GM10266 (cell line): Measurements from ENCODE around the gene RCE1.
"Not testable (repeated sequence)": the region's sequence is repeated elsewhere in the genome, so short reads cannot be mapped to it uniquely, and the experiment has no call there.

ENCODE experiments used
- DNase-seq: peaks from one replicate; pipeline ENCODE4 v3.0.0; 2012; ENCODE audit errors: extremely low spot score
- TF ChIP-seq, protein P1 (sequence below): IDR thresholded peaks from 2 replicates; pipeline ENCODE4 v1.5.1; 2012; ENCODE audit warnings: mild to moderate bottlenecking, low read depth; ENCODE audit not compliant: control insufficient read depth, insufficient read depth; ENCODE audit errors: missing control alignments

Gene RCE1

DNA sequence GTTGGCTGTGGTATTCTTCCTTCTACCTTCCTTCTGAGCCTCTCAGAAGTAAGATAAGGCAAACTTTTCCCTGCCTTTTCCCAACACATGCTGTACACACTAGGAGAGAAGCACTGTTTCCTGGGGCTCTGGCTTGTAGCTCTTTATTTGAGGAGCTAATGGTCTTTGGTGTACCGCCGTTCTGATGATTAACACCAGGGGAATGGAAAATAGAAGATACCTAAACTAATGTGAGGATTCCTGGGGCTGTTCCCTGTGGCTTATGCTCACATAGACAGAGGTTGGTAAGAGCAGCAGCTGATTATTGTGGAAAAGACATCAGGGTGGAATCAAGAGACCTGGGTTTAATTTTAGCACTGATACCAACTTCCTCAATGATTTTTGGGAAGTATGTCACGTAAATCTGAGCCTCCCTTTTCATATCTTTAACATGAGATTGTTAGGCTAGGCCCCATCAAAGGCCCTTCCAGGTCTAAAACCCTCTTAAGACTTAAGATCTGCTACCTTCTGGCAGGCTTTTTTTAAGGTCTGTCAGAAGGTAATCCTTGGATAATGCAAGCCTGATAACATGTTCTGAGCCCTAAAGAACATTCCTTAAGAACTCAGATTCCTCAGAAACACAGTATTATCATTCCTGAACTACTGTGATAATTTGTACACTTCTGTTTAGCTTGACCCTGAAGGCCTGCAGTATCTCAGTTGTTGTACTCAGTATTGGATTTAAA lies 24.8 kb upstream of the RCE1 start:
- TF ChIP-seq, protein P1, sequence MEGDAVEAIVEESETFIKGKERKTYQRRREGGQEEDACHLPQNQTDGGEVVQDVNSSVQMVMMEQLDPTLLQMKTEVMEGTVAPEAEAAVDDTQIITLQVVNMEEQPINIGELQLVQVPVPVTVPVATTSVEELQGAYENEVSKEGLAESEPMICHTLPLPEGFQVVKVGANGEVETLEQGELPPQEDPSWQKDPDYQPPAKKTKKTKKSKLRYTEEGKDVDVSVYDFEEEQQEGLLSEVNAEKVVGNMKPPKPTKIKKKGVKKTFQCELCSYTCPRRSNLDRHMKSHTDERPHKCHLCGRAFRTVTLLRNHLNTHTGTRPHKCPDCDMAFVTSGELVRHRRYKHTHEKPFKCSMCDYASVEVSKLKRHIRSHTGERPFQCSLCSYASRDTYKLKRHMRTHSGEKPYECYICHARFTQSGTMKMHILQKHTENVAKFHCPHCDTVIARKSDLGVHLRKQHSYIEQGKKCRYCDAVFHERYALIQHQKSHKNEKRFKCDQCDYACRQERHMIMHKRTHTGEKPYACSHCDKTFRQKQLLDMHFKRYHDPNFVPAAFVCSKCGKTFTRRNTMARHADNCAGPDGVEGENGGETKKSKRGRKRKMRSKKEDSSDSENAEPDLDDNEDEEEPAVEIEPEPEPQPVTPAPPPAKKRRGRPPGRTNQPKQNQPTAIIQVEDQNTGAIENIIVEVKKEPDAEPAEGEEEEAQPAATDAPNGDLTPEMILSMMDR, result no peak
- no peak for DNase-seq

DNA sequence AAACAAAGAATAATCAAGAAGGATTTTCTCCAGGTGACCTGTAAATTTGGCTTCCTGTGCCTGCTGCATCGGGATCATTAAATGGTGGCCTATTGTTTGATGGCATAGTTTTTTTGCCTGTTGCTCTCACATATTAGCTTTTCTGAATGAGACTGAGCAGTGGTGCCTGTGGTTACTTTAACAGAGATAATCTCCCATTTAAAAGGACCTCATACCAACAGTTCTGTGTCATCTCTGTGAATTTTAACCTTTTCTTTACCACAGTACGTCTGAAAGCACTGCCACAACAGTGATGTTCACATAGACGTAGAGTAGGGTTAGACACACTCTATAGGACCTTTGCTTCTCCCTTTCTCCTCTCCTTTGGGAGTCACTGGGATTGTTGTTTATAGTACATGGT lies 22.9 kb upstream of the RCE1 start:
- DNase-seq, result no peak
- TF ChIP-seq, protein P1, result no peak

DNA sequence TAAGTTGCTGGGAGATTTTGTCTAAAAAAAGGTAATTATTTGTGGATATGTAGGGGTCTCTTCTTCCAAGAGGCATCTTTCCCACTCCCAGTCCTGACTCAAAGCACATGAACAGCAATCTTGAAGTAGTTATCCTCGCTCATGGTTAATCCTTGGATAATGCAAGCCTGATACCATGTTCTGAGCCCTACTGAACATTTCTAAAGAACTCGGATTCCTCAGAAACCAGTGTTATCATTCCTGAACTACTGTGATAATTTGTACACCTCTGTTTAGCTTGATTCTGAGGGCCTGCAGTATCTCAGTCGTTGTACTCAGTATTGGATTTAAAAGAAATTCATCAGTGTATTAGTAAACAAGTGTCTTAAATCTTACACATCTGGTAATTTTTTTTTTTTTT lies 22.3 kb upstream of the RCE1 start:
- no peak for DNase-seq
- TF ChIP-seq, protein P1, result no peak

DNA sequence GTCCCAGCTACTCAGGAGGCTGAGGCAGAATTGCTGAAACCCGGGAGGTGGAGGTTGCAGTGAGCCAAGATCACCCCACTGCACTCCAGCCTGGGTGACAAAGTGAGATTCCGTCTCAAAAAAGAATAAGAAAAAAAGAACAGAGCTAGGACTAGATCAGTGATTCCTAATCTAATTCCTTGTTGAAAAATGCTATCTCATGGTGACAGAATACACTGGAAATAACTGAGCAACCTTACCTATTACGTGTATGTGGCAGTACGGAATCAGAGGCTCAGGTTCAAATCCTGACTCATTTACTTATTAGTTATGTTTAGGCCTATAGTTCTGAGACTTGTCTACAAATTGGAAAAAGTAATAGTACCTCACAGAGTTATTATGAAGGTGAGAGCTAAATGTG lies 19.5 kb upstream of the RCE1 start:
- TF ChIP-seq, protein P1, result no peak
- DNase-seq, result no peak

DNA sequence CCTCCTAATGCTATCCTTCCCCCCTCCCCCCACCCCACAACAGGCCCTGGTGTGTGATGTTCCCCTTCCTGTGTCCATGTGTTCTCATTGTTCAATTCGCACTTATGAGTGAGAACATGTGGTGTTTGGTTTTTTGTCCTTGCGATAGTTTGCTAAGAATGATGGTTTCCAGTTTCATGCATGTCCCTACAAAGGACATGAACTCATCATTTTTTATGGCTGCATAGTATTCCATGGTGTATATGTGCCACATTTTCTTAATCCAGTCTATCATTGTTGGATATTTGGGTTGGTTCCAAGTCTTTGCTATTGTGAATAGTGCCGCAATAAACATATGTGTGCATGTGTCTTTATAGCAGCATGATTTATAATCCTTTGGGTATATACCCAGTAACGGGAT lies 18.7 kb upstream of the RCE1 start:
- DNase-seq, result not testable (repeated sequence)

- TF ChIP-seq, protein P1, result no peak
- no peak for DNase-seq
Observed at GRCh38 chr11:66834539-66834845, 8.7 kb upstream of the RCE1 start.

DNA sequence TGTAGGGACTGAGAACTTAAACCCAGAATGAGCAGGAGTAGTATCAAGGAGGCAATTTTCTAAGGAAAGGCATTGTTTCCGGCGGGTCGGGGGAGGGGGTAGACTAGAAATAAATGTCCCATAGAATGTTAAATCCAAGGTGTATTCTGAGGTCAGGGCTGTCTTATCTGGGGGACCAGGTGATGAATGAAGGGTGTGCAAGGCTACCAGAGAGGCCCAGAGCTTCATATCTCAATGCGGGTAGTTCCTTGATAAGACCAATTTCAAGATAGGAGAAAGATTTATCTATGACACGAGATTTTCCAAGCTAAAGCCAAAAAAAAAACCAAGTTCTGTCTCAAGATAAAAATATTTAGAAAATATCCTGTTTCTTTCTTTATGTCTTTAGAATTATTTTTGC lies 8.3 kb upstream of the RCE1 start:
- TF ChIP-seq, protein P1, result no peak
- DNase-seq, result no peak
